RWPE2 (cell line): ENCODE results near the gene PTPRT.

Source experiments
- ATAC-seq: fragments of 200-7000 bp; cut with Tn5 transposase; 3 replicates; pipeline ENCODE4 v1.9.1; 2021; ENCODE audit warnings: low read depth
- DNase-seq: peaks from one replicate; pipeline ENCODE4 v3.0.0-alpha.2; 2020; ENCODE audit warnings: low spot score
- H3K27ac ChIP-seq: fragments of 450-650 bp; 2 replicates; pipeline ENCODE4 v1.5.1; 2017; ENCODE audit warnings: mild to moderate bottlenecking; ENCODE audit not compliant: poor library complexity, severe bottlenecking
- H3K27me3 ChIP-seq: fragments of 250-450 bp; sonication (Bioruptor Pico); 2 replicates; pipeline ENCODE4 v1.5.1; 2021; ENCODE audit warnings: mild to moderate bottlenecking, moderate library complexity; ENCODE audit not compliant: insufficient read depth, poor library complexity, severe bottlenecking
- H3K36me3 ChIP-seq: fragments of 250-450 bp; sonication (Bioruptor Pico); 2 replicates; pipeline ENCODE4 v1.5.1; 2020; ENCODE audit warnings: low read depth, mild to moderate bottlenecking, moderate library complexity
- H3K4me1 ChIP-seq: fragments of 250-450 bp; sonication (Bioruptor Pico); 2 replicates; pipeline ENCODE4 v1.5.1; 2021; ENCODE audit warnings: mild to moderate bottlenecking, moderate library complexity; ENCODE audit not compliant: insufficient read depth, poor library complexity, severe bottlenecking
- H3K4me3 ChIP-seq: fragments of 250-450 bp; sonication (Bioruptor Pico); 2 replicates; pipeline ENCODE4 v1.5.1; 2021; ENCODE audit warnings: mild to moderate bottlenecking, moderate library complexity; ENCODE audit not compliant: severe bottlenecking
- H3K9me3 ChIP-seq: fragments of 250-450 bp; sonication (Bioruptor Pico); 2 replicates; pipeline ENCODE4 v1.5.1; 2021; ENCODE audit warnings: mild to moderate bottlenecking, moderate library complexity; ENCODE audit not compliant: severe bottlenecking
- CTCF ChIP-seq: fragments of 450-650 bp; IDR thresholded peaks from one replicate; pipeline ENCODE4 v1.5.1; 2017; ENCODE audit warnings: mild to moderate bottlenecking, moderate library complexity; ENCODE audit not compliant: poor library complexity, severe bottlenecking

Gene PTPRT

GRCh38 chr20:42261766-42262270, 927.9 kb downstream of the PTPRT start:
- Histone ChIP-seq H3K4me3 (no peak overlapping the region), H3K9me3 (peaks cover 3% of the 10 kb centered on the region), H3K27me3 (no peaks in the 10 kb centered on the region), H3K36me3 (no peaks in the 10 kb centered on the region), H3K27ac (no peak overlapping the region), H3K4me1 (no peaks in the 10 kb centered on the region)
- TF ChIP-seq CTCF, result no peak
- DNase-seq (no peak), ATAC-seq (no peak)

GRCh38 chr20:42260184-42260583, 929.5 kb downstream of the PTPRT start:
- TF ChIP-seq CTCF, result no peak
- H3K27me3 ChIP-seq, result no peaks in the 10 kb centered on the region
- no peaks in the 10 kb centered on the region for H3K36me3 ChIP-seq
- peaks cover 3% of the 10 kb centered on the region for H3K9me3 ChIP-seq
- no peaks in the 10 kb centered on the region for H3K4me1 ChIP-seq
- DNase-seq (no peak), ATAC-seq (peak; percentile 7; the same call in 1 of the 3 replicates)
- no peak overlapping the region for H3K4me3 ChIP-seq
- H3K27ac ChIP-seq, result no peak overlapping the region

GRCh38 chr20:42259389-42259788, 930.3 kb downstream of the PTPRT start:
- TF ChIP-seq CTCF, result no peak
- DNase-seq (no peak), ATAC-seq (no peak)
- Histone ChIP-seq H3K27ac (no peak overlapping the region), H3K36me3 (no peaks in the 10 kb centered on the region), H3K4me1 (no peaks in the 10 kb centered on the region), H3K27me3 (no peaks in the 10 kb centered on the region), H3K4me3 (no peak overlapping the region), H3K9me3 (peaks cover 3% of the 10 kb centered on the region)

GRCh38 chr20:42258564-42259302, 931.0 kb downstream of the PTPRT start:
- TF ChIP-seq CTCF, result no peak
- DNase-seq (no peak), ATAC-seq (no peak)
- Histone ChIP-seq H3K4me1 (no peaks in the 10 kb centered on the region), H3K9me3 (peaks cover 3% of the 10 kb centered on the region), H3K27me3 (no peaks in the 10 kb centered on the region), H3K4me3 (no peak overlapping the region), H3K27ac (no peak overlapping the region), H3K36me3 (no peaks in the 10 kb centered on the region)

GRCh38 chr20:42255821-42256220, 933.9 kb downstream of the PTPRT start:
- no peaks in the 10 kb centered on the region for H3K36me3 ChIP-seq
- no peak overlapping the region for H3K4me3 ChIP-seq
- ATAC-seq, result no peak
- H3K9me3 ChIP-seq, result no peaks in the 10 kb centered on the region
- no peak for TF ChIP-seq CTCF
- H3K4me1 ChIP-seq, result no peaks in the 10 kb centered on the region
- no peak for DNase-seq
- H3K27ac ChIP-seq, result no peak overlapping the region
- peaks cover 3% of the 10 kb centered on the region for H3K27me3 ChIP-seq
